K562 (cell line): ENCODE measurements around the gene DPP10. TPM values are rescaled to one million over a fixed set of nuclear protein-coding genes. Genes with fewer than 3 reads are reported as not detected.

Source experiments
- ATAC-seq: fragments of 200-7000 bp; cut with Tn5 transposase; 3 replicates; pipeline ENCODE4 v1.9.1; 2020; ENCODE audit warnings: moderate library complexity
- BruUV-seq: library from RNA; stranded (reverse); fragments of 400-500 nt; replicated peaks from 2 replicates; lab custom pipeline; 2021; lab: Mats Ljungman, UMichigan
- CTCF ChIA-PET: fragments of 300-600 bp; formaldehyde crosslinking; extraction: SDS; loops from one replicate; lab custom pipeline; 2021; ENCODE audit warnings: low intra/inter-chr PET ratio; lab: Yijun Ruan, JAX
- POLR2A ChIA-PET: fragments of 300-600, 350-650 bp; sonication (Branson Sonifier 250); formaldehyde crosslinking; extraction: SDS; loops from one replicate; lab custom pipeline; 2021; ENCODE audit warnings: antibody characterized with exemption, inconsistent platforms; lab: Yijun Ruan, JAX
- DNase-seq, 4 experiments: peaks; one replicate each; pipeline versions ENCODE4 v3.0.0 to v3.0.0-alpha.2; 2011 to 2018; ENCODE audit warnings: low spot score in 3 of 4, mixed read lengths in 3 of 4; ENCODE audit errors: extremely low read depth in 1 of 4
- FAIRE-seq: peaks from 2 replicates; lab custom pipeline; 2011; peaks lifted over from hg19 to GRCh38; lab: Jason Lieb, UNC
- H2AFZ ChIP-seq: 2 replicates; pipeline ENCODE4 v1.6.0; 2011; ENCODE audit warnings: low read depth, low read length, control low read depth, inconsistent platforms
- H3K27ac ChIP-seq: fragments of 200-600 bp; 3 replicates; pipeline ENCODE4 v1.8.0; 2011; ENCODE audit warnings: low read depth, mild to moderate bottlenecking, control low read depth, inconsistent platforms, low read length, moderate library complexity, mixed read lengths; ENCODE audit errors: extremely low read depth
- H3K27me3 ChIP-seq, 2 experiments: fragments of 300-600 bp in 1 of 2; 2 replicates in 1 of 2; 3 replicates in 1 of 2; pipeline versions ENCODE4 v1.6.0 to v1.8.0; 2011; ENCODE audit warnings: inconsistent platforms in 2 of 2, low read length in 2 of 2, mild to moderate bottlenecking in 1 of 2, mixed read lengths in 1 of 2, moderate library complexity in 1 of 2; ENCODE audit not compliant: control insufficient read depth in 2 of 2, insufficient read depth in 2 of 2
- H3K36me3 ChIP-seq: fragments of 300-600 bp; 3 replicates; pipeline ENCODE4 v1.8.0; 2011; ENCODE audit warnings: mild to moderate bottlenecking, low read length, inconsistent platforms; ENCODE audit not compliant: control insufficient read depth, insufficient read depth
- H3K4me1 ChIP-seq, 2 experiments: fragments of 200-600 bp in 1 of 2; replicated peaks in 1 of 2; 2 replicates in 1 of 2; 3 replicates in 1 of 2; pipeline versions ENCODE4 v1.5.1 to v1.8.0; 2011; ENCODE audit warnings: inconsistent platforms in 2 of 2, low read length in 2 of 2, mild to moderate bottlenecking in 1 of 2, mixed read lengths in 1 of 2, moderate library complexity in 1 of 2; ENCODE audit not compliant: control insufficient read depth in 2 of 2, insufficient read depth in 2 of 2
- H3K4me2 ChIP-seq: 2 replicates; pipeline ENCODE4 v1.6.1; 2011; ENCODE audit warnings: low read length, control low read depth, inconsistent platforms, mixed read lengths; ENCODE audit not compliant: insufficient read depth
- H3K4me3 ChIP-seq: fragments of 200-600 bp; sonication (generic), shearing (Covaris generic); 2 replicates; pipeline ENCODE4 v1.5.1; 2016; ENCODE audit warnings: control low read depth, inconsistent platforms
- H3K79me2 ChIP-seq: fragments of 200-600 bp; 3 replicates; pipeline ENCODE4 v1.8.0; 2011; ENCODE audit warnings: low read length, inconsistent platforms; ENCODE audit not compliant: control insufficient read depth, insufficient read depth
- H3K9ac ChIP-seq, 2 experiments: 2 replicates each; pipeline versions ENCODE4 v1.6.0 to v1.6.1; 2011; ENCODE audit warnings: low read depth in 2 of 2, low read length in 2 of 2, control low read depth in 1 of 2, inconsistent platforms in 1 of 2, mild to moderate bottlenecking in 1 of 2, mixed read lengths in 1 of 2; ENCODE audit not compliant: insufficient read depth in 1 of 2
- H3K9me1 ChIP-seq: one replicate; pipeline ENCODE4 v1.6.0; 2011; ENCODE audit warnings: inconsistent platforms, mild to moderate bottlenecking, low read length, moderate library complexity; ENCODE audit not compliant: control insufficient read depth, insufficient read depth
- H3K9me3 ChIP-seq: replicated peaks from 2 replicates; pipeline ENCODE4 v1.5.1; 2011; ENCODE audit warnings: low read depth, low read length, inconsistent platforms; ENCODE audit not compliant: control insufficient read depth, insufficient read depth
- H4K20me1 ChIP-seq: replicated peaks from 2 replicates; pipeline ENCODE4 v1.6.1; 2011; ENCODE audit warnings: low read length, inconsistent platforms, mixed read lengths; ENCODE audit not compliant: control insufficient read depth, insufficient read depth
- BACH1 ChIP-seq: fragments of 200-800 bp; sonication (Bioruptor generic); IDR thresholded peaks from 2 replicates; pipeline ENCODE4 v1.6.1; 2016; ENCODE audit warnings: missing genetic modification characterization, missing compliant biosample characterization
- C11orf30 ChIP-seq: fragments of 450-650 bp; IDR thresholded peaks from 2 replicates; pipeline ENCODE4 v1.6.1; 2016; ENCODE audit warnings: low read depth, mild to moderate bottlenecking
- EGR1 ChIP-seq: fragments of 450-650 bp; conservative IDR thresholded peaks from 2 replicates; pipeline ENCODE4 v1.6.1; 2017; ENCODE audit warnings: mild to moderate bottlenecking
- ELF4 ChIP-seq: fragments of 450-650 bp; formaldehyde crosslinking; IDR thresholded peaks from 2 replicates; pipeline ENCODE4 v1.4.0; 2022; ENCODE audit warnings: missing genetic modification characterization
- GTF2A2 ChIP-seq: IDR thresholded peaks from 2 replicates; pipeline ENCODE4 v1.6.1; 2016; ENCODE audit warnings: mild to moderate bottlenecking, missing genetic modification characterization, missing compliant biosample characterization
- SMAD4 ChIP-seq: fragments of 250-450 bp; sonication (Bioruptor Pico); conservative IDR thresholded peaks from 2 replicates; pipeline ENCODE4 v1.8.0; 2021; ENCODE audit warnings: inconsistent platforms, mild to moderate bottlenecking, moderate library complexity
- SNIP1 ChIP-seq: fragments of 450-650 bp; IDR thresholded peaks from 2 replicates; pipeline ENCODE4 v1.7.1; 2017; ENCODE audit warnings: low read depth, mild to moderate bottlenecking
- ZNF282 ChIP-seq: sonication (generic); formaldehyde crosslinking; IDR thresholded peaks from 2 replicates; pipeline ENCODE4 v1.8.1; 2023; ENCODE audit warnings: missing genetic modification reagents
- WGBS: fragments of 100-300 bp; shearing (Covaris generic); methylation state at CpG from one replicate; pipeline ENCODE4 v1.1.6; 2016; ENCODE audit warnings: low coverage, mixed read lengths; ENCODE audit not compliant: insufficient coverage; ENCODE audit errors: missing lambda C conversion rate; 5-methylcytosine and 5-hydroxymethylcytosine counted together
- in situ Hi-C: fragments of 300-500 bp; cut with MboI; formaldehyde crosslinking; loops from 4 replicates; pipeline ENCODE4 v1.15.0; 2018; ENCODE audit warnings: inconsistent platforms, mixed read lengths
- intact Hi-C: fragments of 100-400 bp; cut with micrococcal nuclease; formaldehyde crosslinking; loops from 2 replicates; pipeline ENCODE4 v1.14.2; 2022
- polyA plus RNA-seq, 8 experiments: library from polyadenylated mRNA; depleted of rRNA in 4 of 8; stranded (reverse) in 5 of 8; unstranded in 3 of 8; fragments of >200 nt; fragmentation: Nextera tagmentation in 2 of 8; fragmentation: Illumina TruSeq in 1 of 8; extraction: Ambion mirVana in 2 of 8; extraction: Trizol in 1 of 8; gene quantifications; 2 replicates each; pipeline versions ENCODE4 v1.2.1 to v1.2.3, GENCODE V29; 2011 to 2014; ENCODE audit warnings: inconsistent platforms in 1 of 8, missing spikeins in 1 of 8
- total RNA-seq, 7 experiments: library from RNA; depleted of rRNA in 6 of 7; stranded (reverse); fragments of >200 nt in 6 of 7; fragmentation: Illumina TruSeq in 2 of 7; extraction: Trizol in 2 of 7; gene quantifications; 2 replicates each; pipeline versions ENCODE4 v1.2.1 to v1.2.3, GENCODE V29; 2011 to 2021; ENCODE audit warnings: low replicate concordance in 1 of 7
- TF ChIP-seq, protein P1 (sequence below): sonication (generic); formaldehyde crosslinking; IDR thresholded peaks from 2 replicates; pipeline ENCODE4 v1.5.0; 2020; ENCODE audit warnings: missing genetic modification reagents
- TF ChIP-seq, protein P2 (sequence below): sonication (generic); formaldehyde crosslinking; IDR thresholded peaks from 2 replicates; pipeline ENCODE4 v1.8.0; 2022; ENCODE audit warnings: mild to moderate bottlenecking, low read depth, missing genetic modification reagents
- TF ChIP-seq, protein P3 (sequence below): fragments of 250-450 bp; sonication (Bioruptor Pico); IDR thresholded peaks from 2 replicates; pipeline ENCODE4 v1.9.0; 2021; ENCODE audit warnings: mild to moderate bottlenecking

Gene DPP10
- total and polyA plus RNA-seq, 9 of the 15 experiments (the other 6 are each of a cell fraction or from before 2014, with no cell fraction given) = not detected

DNA sequence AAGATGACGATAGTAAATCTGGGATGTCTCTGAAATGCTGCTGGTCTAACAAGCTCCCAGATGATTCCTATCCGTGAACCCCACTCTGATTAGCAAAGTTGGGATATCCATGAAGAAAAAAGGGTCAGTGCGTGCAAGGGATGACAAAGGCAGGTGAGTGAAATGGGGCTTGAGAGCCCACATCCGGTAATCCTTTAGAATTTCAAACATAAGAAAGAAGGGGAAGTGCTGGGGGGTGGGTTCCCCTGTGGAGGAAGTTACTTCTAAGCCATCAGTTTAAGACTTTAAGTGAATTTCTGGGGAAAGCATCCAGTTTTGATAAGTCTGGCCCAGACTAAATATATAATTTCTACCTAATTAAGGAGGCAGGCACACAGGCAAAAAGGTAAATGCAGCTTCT lies 209.5 kb downstream of the DPP10 start:
- no TSS peak for BruUV-seq
- Histone ChIP-seq H3K27ac (no peak overlapping the region), H3K9ac (no peak overlapping the region), H2AFZ (no peak overlapping the region), H3K4me1 (no peaks in the 10 kb centered on the region), H4K20me1 (no peaks in the 10 kb centered on the region), H3K36me3 (no peaks in the 10 kb centered on the region), H3K79me2 (no peaks in the 10 kb centered on the region)
- ChIA-PET POLR2A (no interaction called here), CTCF (no interaction called here)
- in situ Hi-C loops = no loop called here
- TF ChIP-seq EGR1 = no peak
- no peak for TF ChIP-seq ELF4
- TF ChIP-seq, protein P1, sequence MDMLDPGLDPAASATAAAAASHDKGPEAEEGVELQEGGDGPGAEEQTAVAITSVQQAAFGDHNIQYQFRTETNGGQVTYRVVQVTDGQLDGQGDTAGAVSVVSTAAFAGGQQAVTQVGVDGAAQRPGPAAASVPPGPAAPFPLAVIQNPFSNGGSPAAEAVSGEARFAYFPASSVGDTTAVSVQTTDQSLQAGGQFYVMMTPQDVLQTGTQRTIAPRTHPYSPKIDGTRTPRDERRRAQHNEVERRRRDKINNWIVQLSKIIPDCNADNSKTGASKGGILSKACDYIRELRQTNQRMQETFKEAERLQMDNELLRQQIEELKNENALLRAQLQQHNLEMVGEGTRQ (CRISPR knock-in tag) = no peak
- TF ChIP-seq, protein P2, sequence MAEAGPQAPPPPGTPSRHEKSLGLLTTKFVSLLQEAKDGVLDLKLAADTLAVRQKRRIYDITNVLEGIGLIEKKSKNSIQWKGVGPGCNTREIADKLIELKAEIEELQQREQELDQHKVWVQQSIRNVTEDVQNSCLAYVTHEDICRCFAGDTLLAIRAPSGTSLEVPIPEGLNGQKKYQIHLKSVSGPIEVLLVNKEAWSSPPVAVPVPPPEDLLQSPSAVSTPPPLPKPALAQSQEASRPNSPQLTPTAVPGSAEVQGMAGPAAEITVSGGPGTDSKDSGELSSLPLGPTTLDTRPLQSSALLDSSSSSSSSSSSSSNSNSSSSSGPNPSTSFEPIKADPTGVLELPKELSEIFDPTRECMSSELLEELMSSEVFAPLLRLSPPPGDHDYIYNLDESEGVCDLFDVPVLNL (CRISPR knock-in tag) = no peak
- TF ChIP-seq BACH1 (tag) = no peak
- TF ChIP-seq, protein P3, sequence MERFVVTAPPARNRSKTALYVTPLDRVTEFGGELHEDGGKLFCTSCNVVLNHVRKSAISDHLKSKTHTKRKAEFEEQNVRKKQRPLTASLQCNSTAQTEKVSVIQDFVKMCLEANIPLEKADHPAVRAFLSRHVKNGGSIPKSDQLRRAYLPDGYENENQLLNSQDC (CRISPR knock-in tag) = no peak
- no peak for TF ChIP-seq GTF2A2
- TF ChIP-seq SMAD4 (CRISPR knock-in tag) = no peak
- no peak for TF ChIP-seq ZNF282 (CRISPR knock-in tag)
- TF ChIP-seq C11orf30 = no peak
- TF ChIP-seq SNIP1 = no peak
- TF ChIP-seq, all 486 proteins: peak for 0
- DNase-seq = no peak
- H3K27me3 ChIP-seq = no peaks in the 10 kb centered on the region
- H3K4me2 ChIP-seq = no peak overlapping the region
- no peaks in the 10 kb centered on the region for H3K9me3 ChIP-seq
- 0% methylated on average over 4 of the region's 4 CpGs for WGBS
- no peak overlapping the region for H3K4me3 ChIP-seq
- FAIRE-seq = no peak
- ATAC-seq = no peak
- no peaks in the 10 kb centered on the region for H3K9me1 ChIP-seq
- intact Hi-C loops = no loop called here
